Peyer's patch (tissue), 4 donors: Measurements from ENCODE around the gene ZNF804A.

Source experiments
- CTCF ChIP-seq, 6 experiments: fragments of 450-650 bp in 4 of 6; fragments of 200-600 bp in 2 of 6; sonication (generic) in 1 of 6; IDR thresholded peaks; one replicate each; pipeline ENCODE4 v1.5.1; 2017 to 2019; ENCODE audit warnings: antibody characterized with exemption in 6 of 6, mild to moderate bottlenecking in 3 of 6, moderate library complexity in 1 of 6
- POLR2A ChIP-seq, 2 donors: fragments of 450-650 bp; IDR thresholded peaks; one replicate each; pipeline ENCODE4 v1.5.1; 2017; ENCODE audit warnings: antibody characterized with exemption in 2 of 2, mild to moderate bottlenecking in 2 of 2, moderate library complexity in 2 of 2

GRCh38 chr2:184904991-184905390, 306.7 kb downstream of the ZNF804A start:
- TF ChIP-seq CTCF (IDR thresholded peaks at IDR 0.05) = no peak
- TF ChIP-seq POLR2A (IDR thresholded peaks at IDR 0.05) = no peak
